Stimulated activated CD8-positive, alpha-beta memory T cell treated with anti-CD3 and anti-CD28 coated beads, Interleukin-4, amount 100 ng/mL, for 48 hours (primary cell): ENCODE measurements around the gene RSL1D1.
A peak's percentile ranks its signal among the peaks of the same experiment; 100 is the strongest.
"Not testable (repeated sequence)": the region's sequence is repeated elsewhere in the genome, so short reads cannot be mapped to it uniquely, and the experiment has no call there.

ENCODE experiments used
- DNase-seq: peaks from one replicate; pipeline ENCODE4 v3.0.0-alpha.2; 2020

RSL1D1 gene

GRCh38 chr16:11843206-11843605 is 8.1 kb downstream of the RSL1D1 start:
- DNase-seq = no peak

DNA sequence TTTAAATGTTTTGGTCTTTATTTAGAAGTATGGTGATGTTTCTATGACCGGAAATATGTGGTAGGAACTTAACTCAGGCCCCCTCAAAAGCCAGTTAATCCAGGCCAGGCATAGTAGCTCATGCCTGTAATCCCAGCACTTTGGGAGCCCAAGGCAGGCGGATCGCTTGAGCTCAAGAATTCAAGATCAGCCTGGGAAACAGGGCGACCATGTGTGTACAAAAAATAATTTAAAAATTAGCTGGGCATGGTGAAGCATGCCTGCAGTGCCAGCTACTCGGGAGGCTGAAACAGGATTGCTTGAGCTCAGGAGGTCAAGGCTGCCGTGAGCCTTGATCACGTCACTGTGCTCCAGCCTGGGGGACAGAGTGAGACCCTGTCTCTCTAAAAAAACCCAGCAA is 10.3 kb downstream of the RSL1D1 start:
- no peak for DNase-seq

- DNase-seq = no peak
These were observed 14.6 kb downstream of the RSL1D1 start for GRCh38 chr16:11836650-11837244.

DNA sequence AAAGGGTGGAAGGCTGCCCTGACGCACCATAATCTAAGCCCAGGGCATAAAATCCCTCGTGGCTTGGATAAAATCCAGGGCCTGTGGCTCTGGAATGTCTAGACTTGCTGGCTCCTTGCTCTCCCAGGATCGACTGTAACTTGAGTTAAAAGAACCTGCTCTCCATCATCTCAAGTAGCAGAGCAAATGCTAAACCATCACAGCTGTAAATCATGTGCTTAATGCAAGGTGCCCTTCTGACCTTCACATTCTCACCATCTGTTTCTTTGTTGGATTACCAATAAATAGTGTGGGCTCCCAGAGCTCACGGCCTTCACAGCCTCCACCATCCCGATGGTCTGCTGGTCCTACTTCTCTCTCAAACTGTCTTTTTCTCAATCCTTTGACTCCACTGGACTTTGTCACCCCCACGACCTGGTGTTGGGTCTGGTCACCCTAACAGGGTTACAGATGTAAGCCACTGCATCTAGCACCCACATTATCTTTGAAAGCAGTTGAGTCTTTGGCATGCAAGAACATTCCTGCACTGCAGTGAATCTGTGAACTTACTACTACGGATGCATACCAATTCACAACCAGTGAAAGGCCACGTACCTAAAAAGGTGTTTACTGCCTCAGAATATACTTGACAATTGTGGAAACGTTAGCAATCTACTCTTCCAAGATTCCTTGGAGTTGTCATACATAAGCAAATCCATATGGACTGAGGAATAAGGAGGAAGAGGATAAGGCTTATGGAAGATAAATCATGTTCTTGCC is 15.3 kb downstream of the RSL1D1 start:
- no peak for DNase-seq

DNA sequence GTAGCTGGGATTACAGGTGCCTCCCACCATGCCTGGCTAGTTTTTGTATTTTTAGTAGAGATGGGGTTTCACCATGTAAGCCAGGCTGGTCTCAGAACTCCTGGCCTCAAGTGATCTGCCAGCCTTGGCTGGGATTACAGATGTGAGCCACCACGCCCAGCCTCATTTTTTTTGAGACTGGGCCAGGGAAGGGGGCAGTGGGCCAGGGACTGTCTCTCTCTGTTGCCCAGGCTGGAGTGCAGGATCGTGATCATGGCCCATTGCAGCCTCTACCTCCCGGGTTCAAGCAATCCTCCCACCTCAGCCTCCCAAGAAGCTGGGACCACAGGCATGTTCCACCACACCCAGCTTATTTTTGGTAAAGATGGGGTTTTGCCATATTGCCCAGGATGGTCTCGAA is 16.0 kb downstream of the RSL1D1 start:
- DNase-seq = no peak

DNA sequence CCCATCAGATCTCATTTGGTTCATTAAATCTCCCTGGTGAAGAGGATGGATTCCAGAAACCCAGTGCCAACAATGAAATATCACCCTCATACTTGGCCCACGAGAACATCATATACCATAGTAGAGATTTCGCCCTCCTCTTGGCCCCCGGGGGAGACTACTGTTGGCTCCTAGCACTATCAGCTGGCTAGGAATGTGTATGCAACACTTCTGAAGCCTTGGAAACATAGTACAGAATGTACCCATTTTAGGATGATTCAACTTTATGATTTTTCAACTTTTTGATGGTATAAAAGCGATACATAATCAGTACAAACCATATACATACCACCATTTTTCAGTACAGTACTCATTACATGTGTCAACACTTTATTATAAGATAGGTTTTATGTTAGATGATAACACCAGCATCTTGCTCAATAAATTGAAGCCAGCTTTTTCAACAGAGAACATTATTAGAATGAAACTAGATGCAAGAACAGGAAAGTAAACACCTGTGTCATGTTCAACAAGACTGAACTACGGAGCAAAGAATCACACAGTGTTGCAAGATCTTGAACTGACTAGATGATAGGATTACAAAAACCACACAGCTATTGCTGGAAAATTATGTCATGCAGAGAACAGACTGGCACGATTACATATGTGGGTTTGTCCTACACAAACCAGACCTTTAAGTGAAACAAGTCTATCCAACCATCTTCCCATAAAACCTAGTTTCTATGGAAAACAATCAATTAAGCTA is 17.2 kb downstream of the RSL1D1 start:
- no peak for DNase-seq

GRCh38 chr16:11828696-11829095 is 22.6 kb downstream of the RSL1D1 start:
- no peak for DNase-seq

DNA sequence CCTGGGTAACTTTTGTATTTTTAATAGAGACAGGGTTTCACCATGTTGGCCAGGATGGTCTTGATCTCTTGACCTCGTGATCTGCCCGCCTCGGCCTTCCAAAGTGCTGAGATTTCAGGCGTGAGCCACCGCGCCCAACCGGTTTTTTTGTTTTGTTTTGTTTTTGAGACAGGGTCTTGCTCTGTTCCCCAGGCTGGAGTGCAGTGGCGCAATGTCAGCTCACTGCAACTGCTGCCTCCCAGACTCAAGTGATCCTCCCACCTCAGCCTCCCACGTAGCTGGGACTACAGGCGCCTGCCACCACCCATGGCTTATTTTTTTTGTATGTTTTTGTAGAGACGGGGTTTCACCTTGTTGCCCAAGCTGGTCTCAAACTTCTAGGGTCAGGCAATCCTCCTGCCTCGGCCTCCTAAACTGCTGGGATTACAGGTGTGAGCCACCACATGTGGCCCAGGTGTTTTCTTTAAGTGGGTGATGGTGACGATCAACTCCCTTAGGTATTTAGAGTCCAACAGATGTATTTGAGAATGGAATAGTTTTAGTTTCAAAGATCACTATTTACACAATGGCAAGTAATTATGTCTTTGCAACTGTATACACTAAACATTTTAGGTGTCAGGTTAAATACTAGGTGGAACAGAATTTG is 25.7 kb downstream of the RSL1D1 start:
- DNase-seq = not testable (repeated sequence)

GRCh38 chr16:11824362-11824761 is 27.0 kb downstream of the RSL1D1 start:
- DNase-seq = no peak

GRCh38 chr16:11823645-11824044 is 27.7 kb downstream of the RSL1D1 start:
- not testable (repeated sequence) for DNase-seq

- DNase-seq = no peak
These were observed 31.5 kb downstream of the RSL1D1 start for GRCh38 chr16:11819798-11820197.

- not testable (repeated sequence) for DNase-seq
These were observed 32.4 kb downstream of the RSL1D1 start for GRCh38 chr16:11818970-11819369.

DNA sequence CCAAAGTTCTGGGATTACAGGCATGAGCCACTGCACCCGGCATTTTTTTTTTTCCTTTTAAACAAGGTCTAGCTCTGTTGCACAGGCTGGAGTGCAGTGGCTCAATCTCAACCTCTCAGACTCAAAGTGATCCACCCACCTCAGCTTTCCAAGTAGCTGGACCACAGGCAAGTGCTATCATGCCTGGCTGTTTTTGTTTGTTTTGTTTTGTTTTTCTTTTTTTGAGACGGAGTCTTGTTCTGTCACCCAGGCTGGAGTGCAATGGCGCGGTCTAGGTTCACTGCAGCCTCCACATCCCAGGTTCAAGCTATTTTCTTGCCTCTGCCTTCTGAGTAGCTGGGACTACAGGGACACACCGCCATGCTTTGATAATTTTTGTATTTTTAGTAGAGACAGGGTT is 35.2 kb downstream of the RSL1D1 start:
- no peak for DNase-seq

DNA sequence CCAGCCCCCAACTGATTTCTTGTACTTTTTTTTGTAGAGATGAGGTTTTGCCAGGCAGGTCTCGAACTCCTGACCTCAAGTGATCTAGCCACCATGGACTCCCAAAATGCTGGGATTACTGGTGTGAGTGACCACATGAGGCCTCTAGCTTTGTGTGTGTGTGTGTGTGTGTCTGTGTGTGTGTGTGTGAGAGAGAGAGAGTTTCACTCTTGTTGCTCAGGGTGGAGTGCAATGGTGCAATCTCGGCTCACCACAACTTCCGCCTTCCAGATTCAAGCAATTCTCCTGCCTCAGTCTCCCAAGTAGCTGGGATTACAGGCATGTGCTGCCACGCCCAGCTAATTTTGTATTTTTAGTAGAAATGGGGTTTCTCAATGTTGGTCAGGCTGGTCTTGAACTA is 36.5 kb downstream of the RSL1D1 start:
- DNase-seq = not testable (repeated sequence)

GRCh38 chr16:11806721-11807120 is 44.6 kb downstream of the RSL1D1 start:
- DNase-seq = no peak

- DNase-seq = no peak
These were observed 45.8 kb downstream of the RSL1D1 start for GRCh38 chr16:11805556-11805955.

GRCh38 chr16:11801481-11802021 is 49.8 kb downstream of the RSL1D1 start:
- no peak for DNase-seq

GRCh38 chr16:11800382-11800718 is 51.0 kb downstream of the RSL1D1 start:
- no peak for DNase-seq

DNA sequence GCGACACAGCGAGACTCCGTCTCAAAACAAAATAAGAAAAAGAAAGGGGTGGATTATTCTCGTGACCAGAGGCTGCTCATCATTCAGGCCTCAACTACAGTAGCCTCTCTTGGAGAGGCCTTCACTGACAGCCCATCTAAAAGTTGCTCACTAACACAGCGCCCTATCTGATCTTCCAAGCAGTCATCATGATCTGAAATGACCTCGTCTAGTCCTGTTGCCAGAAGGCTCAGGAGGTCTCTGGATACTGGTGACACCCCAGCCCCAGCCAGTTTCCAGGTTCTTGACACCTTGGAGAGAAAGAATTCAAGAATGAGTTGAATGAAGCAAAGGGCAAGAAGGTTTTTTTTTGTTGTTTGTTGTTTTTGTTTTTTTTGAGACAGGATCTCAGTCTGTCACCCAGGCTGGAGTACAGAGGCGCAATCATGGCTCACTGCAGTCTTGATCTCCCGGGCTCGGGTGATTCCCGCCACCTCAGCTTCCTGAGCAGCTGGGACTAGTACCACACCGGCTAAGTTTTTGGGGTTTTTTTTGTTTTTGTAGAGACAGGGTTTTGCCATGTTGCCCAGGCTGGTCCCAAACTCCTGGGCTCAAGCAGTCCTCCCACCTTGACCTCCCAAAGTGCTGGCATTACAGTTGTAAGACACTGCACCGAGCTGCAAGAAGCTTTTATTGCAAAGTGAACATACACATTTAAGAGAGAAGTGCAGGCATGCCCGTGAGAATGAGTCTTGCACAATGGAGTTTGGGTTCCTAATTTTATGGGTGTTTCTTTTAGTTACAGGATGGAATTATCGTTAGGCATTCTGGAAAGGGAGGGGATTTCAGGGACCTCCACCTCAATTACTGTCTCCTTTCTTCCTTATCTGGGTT is 51.6 kb downstream of the RSL1D1 start:
- DNase-seq = no peak

DNA sequence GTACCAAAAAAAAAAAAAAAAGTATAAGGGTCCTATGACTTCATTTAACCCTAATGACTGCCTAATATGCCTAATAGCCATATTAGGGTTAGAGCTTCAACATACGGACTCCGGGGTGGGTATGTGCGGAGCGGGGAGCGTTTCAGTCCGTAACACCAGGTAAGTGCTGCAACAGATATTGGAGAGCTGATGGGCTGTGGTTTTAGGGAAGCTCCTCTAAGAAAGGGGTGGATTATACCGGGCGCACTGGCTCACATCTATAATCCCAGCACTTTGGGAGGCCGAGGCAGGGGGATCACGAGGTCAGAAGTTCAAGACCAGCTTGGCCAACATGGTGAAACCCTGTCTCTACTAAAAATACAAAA is 52.3 kb downstream of the RSL1D1 start:
- DNase-seq = no peak

DNA sequence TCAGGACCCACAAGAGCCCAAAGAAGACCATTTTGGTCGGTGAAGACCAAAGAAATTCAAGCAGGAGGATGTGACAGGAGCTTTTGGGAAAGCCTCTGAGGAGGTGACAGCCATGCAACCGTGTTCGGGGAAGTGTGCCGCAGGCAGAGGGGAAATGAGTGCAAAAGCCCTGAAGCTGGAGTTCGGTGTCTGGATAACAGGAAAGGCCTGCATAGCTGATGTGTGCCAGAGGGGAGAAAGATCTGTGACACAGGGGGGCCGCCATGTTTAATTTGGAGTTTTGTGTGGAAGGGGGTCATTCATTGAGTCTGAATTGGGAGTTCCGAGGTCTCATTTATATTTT is 53.4 kb downstream of the RSL1D1 start:
- peak; percentile 47 for DNase-seq

DNA sequence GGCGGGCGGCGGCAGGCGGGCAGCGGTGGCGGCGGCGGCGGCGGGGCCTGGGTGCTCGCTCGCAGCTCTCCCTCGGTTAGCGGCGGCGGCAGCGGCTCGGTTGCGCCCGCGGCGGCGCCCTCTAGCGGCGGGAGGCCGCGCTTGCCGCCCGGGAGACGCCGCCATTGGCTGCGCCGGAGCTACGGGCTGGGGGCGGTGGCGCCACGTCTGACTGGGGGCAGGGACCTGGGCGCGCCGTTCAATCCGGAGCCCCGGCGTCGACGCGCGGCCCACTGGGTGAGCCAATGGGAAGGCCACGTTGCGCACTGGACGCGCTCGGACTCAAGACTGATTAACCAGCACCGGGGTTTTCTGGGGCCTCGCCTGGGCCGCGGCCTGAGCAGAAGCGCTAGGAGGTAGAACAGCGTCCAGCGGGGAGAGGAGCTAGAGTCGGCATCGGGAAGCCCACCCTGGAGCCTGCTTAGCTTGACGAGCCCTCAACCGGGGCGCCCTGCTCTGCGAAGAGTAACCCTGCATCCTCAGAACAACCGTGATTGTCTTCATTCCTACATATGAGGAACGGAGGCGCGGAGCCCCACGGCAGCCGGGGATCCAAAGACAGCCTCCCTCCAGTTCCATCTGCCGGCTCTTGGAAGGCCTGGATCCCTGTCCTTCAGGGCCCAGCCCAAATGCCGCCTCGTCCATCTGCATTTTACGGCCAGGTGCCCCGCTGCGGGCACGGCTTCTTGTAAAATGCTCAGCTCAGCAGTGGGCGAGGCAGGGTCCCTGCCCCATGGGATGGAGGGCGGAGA is 54.0 kb downstream of the RSL1D1 start, which contains the start of gene ZC3H7A:
TSS of gene ZC3H7A (minus strand) at position 93 of the 791 bp plus-strand sequence. CDS start 14,904 bp downstream, outside the sequence.
- DNase-seq = peak; percentile 94
